Glutamatergic neuron (in vitro differentiated cells): ENCODE results near the gene CHAT. TPM values are rescaled to one million over a fixed set of nuclear protein-coding genes. Genes with fewer than 3 reads are reported as not detected.

Experiments
- DNase-seq: peaks from one replicate; pipeline ENCODE4 v3.0.0; 2022
- H3K27ac Mint-ChIP-seq: one replicate; pipeline ENCODE4 v1.8.0; 2020; ENCODE audit warnings: mild to moderate bottlenecking, mixed read lengths, inconsistent platforms; ENCODE audit not compliant: unreplicated experiment
- H3K27me3 Mint-ChIP-seq: one replicate; pipeline ENCODE4 v1.8.0; 2020; ENCODE audit warnings: mild to moderate bottlenecking, moderate library complexity, mixed read lengths, inconsistent platforms; ENCODE audit not compliant: unreplicated experiment
- H3K36me3 Mint-ChIP-seq: one replicate; pipeline ENCODE4 v1.8.0; 2020; ENCODE audit warnings: mild to moderate bottlenecking, mixed read lengths, inconsistent platforms; ENCODE audit not compliant: unreplicated experiment
- H3K4me1 Mint-ChIP-seq: one replicate; pipeline ENCODE4 v1.8.0; 2020; ENCODE audit warnings: mild to moderate bottlenecking, low read depth, mixed read lengths, inconsistent platforms; ENCODE audit not compliant: unreplicated experiment
- H3K4me3 Mint-ChIP-seq: one replicate; pipeline ENCODE4 v1.8.0; 2020; ENCODE audit warnings: mild to moderate bottlenecking, mixed read lengths, inconsistent platforms; ENCODE audit not compliant: unreplicated experiment
- H3K9me3 Mint-ChIP-seq: one replicate; pipeline ENCODE4 v1.8.0; 2020; ENCODE audit warnings: mild to moderate bottlenecking, moderate library complexity, mixed read lengths, inconsistent platforms; ENCODE audit not compliant: unreplicated experiment
- CTCF ChIP-seq: fragments of 200-600 bp; sonication (generic); IDR thresholded peaks from one replicate; pipeline ENCODE4 v1.5.0; 2021; ENCODE audit not compliant: partially characterized antibody, unreplicated experiment
- total RNA-seq: library from RNA; stranded (reverse); fragmentation: NEBNext Ultra II Directional; extraction: Animal tissue kit (Norgen Biotek cat#: 25700); gene quantifications from one replicate; pipeline ENCODE4 v1.2.1, GENCODE V29; 2021; ENCODE audit not compliant: unreplicated experiment

CHAT gene
- total RNA-seq, 1 donor from 2014 or later: 15.4 TPM

- H3K9me3 Mint-ChIP-seq: no peaks in the 10 kb centered on the region
- peaks cover 10% of the 10 kb centered on the region for H3K36me3 Mint-ChIP-seq
- DNase-seq: no peak
- peaks cover 1% of the 10 kb centered on the region for H3K27me3 Mint-ChIP-seq
- TF ChIP-seq CTCF: no peak
- H3K27ac Mint-ChIP-seq: no peak overlapping the region
- H3K4me1 Mint-ChIP-seq: peaks cover 3% of the 10 kb centered on the region
- H3K4me3 Mint-ChIP-seq: no peak overlapping the region
Observed at GRCh38 chr10:49662169-49662830, 48.5 kb downstream of the CHAT start.

DNA sequence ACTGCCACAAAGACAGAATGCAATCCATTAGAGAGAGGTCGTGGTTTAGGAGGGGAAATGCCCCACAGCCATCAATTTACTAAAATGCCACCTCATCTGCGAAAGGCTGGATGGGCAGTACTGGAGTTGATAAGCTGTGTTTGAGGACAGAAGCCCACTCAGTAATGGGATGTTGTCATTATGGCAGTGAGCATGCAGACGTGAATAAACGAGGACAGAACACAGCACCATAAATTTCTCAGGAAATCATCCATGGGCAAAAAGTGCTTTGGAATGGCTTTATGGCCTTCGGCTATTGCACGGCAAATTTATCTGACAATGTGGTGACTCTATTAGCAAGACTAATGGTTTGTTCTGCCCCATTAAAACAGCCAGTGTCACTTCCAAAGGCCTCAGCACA, 49.8 kb downstream of the CHAT start:
- Mint-ChIP-seq H3K4me1 (peaks cover 11% of the 10 kb centered on the region), H3K27me3 (peaks cover 2% of the 10 kb centered on the region), H3K36me3 (peaks cover 9% of the 10 kb centered on the region), H3K4me3 (no peak overlapping the region), H3K27ac (no peak overlapping the region), H3K9me3 (peaks cover 3% of the 10 kb centered on the region)
- no peak for TF ChIP-seq CTCF
- DNase-seq: no peak

DNA sequence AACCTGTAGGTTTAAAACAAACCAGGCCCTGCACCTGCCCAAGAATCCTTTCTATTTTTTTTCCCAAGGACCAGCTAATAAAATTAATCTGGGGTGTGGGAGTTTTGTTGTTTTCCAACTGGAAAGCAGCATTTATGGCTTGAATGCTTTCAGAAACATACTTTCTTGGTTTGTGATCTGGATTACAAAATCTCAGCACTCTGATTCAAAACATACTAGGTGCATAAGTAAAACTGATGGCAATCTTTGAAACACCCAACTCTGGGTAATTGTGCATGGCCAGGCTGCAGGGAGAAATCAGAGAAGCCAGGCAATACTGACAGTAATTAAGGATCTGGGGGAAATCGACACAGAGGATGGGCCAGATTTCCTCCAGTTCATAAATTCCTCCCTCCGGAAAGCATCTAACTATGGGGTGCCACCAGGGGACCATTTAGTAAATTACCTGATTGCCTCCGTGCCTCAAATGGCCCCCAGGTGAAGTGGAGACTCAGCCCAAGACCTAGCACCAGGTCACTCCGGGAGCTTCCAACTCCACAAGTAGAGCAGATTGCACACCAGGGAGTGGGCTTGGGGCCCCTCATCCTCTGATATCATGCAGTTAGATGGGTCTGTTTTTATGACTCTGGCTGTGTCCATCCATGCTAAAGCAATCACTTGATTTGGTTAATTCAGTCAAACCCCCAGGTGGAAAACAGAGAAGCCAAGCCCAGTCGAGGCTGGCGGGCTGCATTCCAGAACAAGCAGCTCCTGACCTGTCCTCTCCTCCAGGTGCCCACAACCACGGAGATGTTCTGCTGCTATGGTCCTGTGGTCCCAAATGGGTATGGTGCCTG, 50.4 kb downstream of the CHAT start:
- Mint-ChIP-seq H3K36me3 (peaks cover 3% of the 10 kb centered on the region), H3K4me1 (peaks cover 18% of the 10 kb centered on the region), H3K27me3 (peaks cover 5% of the 10 kb centered on the region), H3K9me3 (peaks cover 6% of the 10 kb centered on the region), H3K27ac (no peak overlapping the region), H3K4me3 (no peak overlapping the region)
- DNase-seq: no peak
- no peak for TF ChIP-seq CTCF

DNA sequence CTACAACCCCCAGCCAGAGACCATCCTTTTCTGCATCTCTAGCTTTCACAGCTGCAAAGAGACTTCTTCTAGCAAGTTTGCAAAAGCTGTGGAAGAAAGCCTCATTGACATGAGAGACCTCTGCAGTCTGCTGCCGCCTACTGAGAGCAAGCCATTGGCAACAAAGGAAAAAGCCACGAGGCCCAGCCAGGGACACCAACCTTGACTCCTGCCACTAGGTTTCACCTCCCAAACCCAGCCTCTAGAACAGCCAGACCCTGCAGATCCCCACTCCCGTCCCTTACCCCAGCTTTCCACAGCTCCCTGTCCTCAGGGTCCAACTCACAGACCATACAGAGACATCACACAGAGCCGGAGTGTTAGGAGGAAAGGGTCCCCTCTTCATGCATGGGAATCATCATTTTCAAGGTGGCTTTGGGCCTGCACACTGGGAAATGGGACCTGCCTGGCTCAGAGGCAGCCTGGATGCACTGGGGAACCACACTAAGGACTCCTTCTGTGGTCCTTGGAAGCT, 51.1 kb downstream of the CHAT start:
- Mint-ChIP-seq H3K27ac (no peak overlapping the region), H3K27me3 (peaks cover 5% of the 10 kb centered on the region), H3K9me3 (peaks cover 6% of the 10 kb centered on the region), H3K4me3 (no peak overlapping the region), H3K36me3 (no peaks in the 10 kb centered on the region), H3K4me1 (peaks cover 21% of the 10 kb centered on the region)
- no peak for DNase-seq
- no peak for TF ChIP-seq CTCF
